Neuronal stem cell (in vitro differentiated cells): Measurements from ENCODE around the gene DELE1.

Source experiments
- DNase-seq: peaks from one replicate; pipeline ENCODE4 v3.0.0-alpha.2; 2013; ENCODE audit warnings: low spot score
- H2AFZ ChIP-seq: one replicate; pipeline ENCODE4 v1.6.1; 2013; ENCODE audit warnings: mild to moderate bottlenecking, low read length, inconsistent platforms
- H2AK5ac ChIP-seq: 2 replicates; pipeline ENCODE4 v1.6.1; 2013; ENCODE audit warnings: low read depth, mild to moderate bottlenecking, inconsistent platforms, low read length, moderate library complexity, mixed read lengths
- H2BK120ac ChIP-seq: 2 replicates; pipeline ENCODE4 v1.6.1; 2013; ENCODE audit warnings: low read depth, mild to moderate bottlenecking, inconsistent platforms, low read length, moderate library complexity, mixed read lengths
- H2BK12ac ChIP-seq: one replicate; pipeline ENCODE4 v1.6.1; 2013; ENCODE audit warnings: low read length, inconsistent platforms
- H2BK15ac ChIP-seq: 2 replicates; pipeline ENCODE4 v1.6.1; 2013; ENCODE audit warnings: mild to moderate bottlenecking, low read length, inconsistent platforms, mixed read lengths
- H2BK5ac ChIP-seq: one replicate; pipeline ENCODE4 v1.6.1; 2013; ENCODE audit warnings: inconsistent platforms, mild to moderate bottlenecking, low read length, moderate library complexity
- H3K14ac ChIP-seq: one replicate; pipeline ENCODE4 v1.6.1; 2013; ENCODE audit warnings: low read length, inconsistent platforms
- H3K18ac ChIP-seq: 2 replicates; pipeline ENCODE4 v1.6.1; 2013; ENCODE audit warnings: low read length, inconsistent platforms
- H3K23ac ChIP-seq: 2 replicates; pipeline ENCODE4 v1.6.1; 2013; ENCODE audit warnings: low read depth, mild to moderate bottlenecking, mixed read lengths, low read length, inconsistent platforms; ENCODE audit not compliant: poor library complexity
- H3K27ac ChIP-seq: replicated peaks from 3 replicates; pipeline ENCODE4 v1.5.1; 2013; ENCODE audit warnings: low read length, inconsistent platforms
- H3K27me3 ChIP-seq, 3 experiments: 2 replicates each; pipeline ENCODE4 v1.6.1; 2013; ENCODE audit warnings: low read length in 3 of 3, mild to moderate bottlenecking in 2 of 3, inconsistent platforms in 1 of 3, low read depth in 1 of 3, mixed read lengths in 1 of 3, moderate library complexity in 1 of 3; ENCODE audit not compliant: control insufficient read depth in 3 of 3, insufficient read depth in 3 of 3
- H3K36me3 ChIP-seq, 2 donors: replicated peaks in 1 of 2; 2 replicates each; pipeline ENCODE4 v1.6.1; 2013; ENCODE audit warnings: low read length in 2 of 2; ENCODE audit not compliant: control insufficient read depth in 2 of 2, insufficient read depth in 2 of 2
- H3K4ac ChIP-seq: 2 replicates; pipeline ENCODE4 v1.6.1; 2013; ENCODE audit warnings: inconsistent platforms, mild to moderate bottlenecking, low read length, moderate library complexity
- H3K4me1 ChIP-seq, 2 donors: 1 replicate in 1 of 2; 2 replicates in 1 of 2; pipeline ENCODE4 v1.6.1; 2013; ENCODE audit warnings: low read length in 2 of 2, low read depth in 1 of 2; ENCODE audit not compliant: control insufficient read depth in 2 of 2, insufficient read depth in 1 of 2
- H3K4me2 ChIP-seq: one replicate; pipeline ENCODE4 v1.6.1; 2013; ENCODE audit warnings: mild to moderate bottlenecking, low read length, inconsistent platforms; ENCODE audit not compliant: insufficient read depth, poor library complexity, severe bottlenecking
- H3K4me3 ChIP-seq, 2 donors: 2 replicates each; pipeline ENCODE4 v1.5.1; 2013; ENCODE audit warnings: low read length in 2 of 2, mild to moderate bottlenecking in 2 of 2, inconsistent platforms in 1 of 2, moderate library complexity in 1 of 2
- H3K79me1 ChIP-seq: one replicate; pipeline ENCODE4 v1.6.1; 2013; ENCODE audit warnings: low read depth, mild to moderate bottlenecking, inconsistent platforms, low read length, moderate library complexity
- H3K9ac ChIP-seq: one replicate; pipeline ENCODE4 v1.6.1; 2013; ENCODE audit warnings: mild to moderate bottlenecking, low read depth, low read length, inconsistent platforms; ENCODE audit not compliant: poor library complexity
- H3K9me3 ChIP-seq, 2 donors: replicated peaks in 1 of 2; 2 replicates each; pipeline versions ENCODE3 to v1.6.1; 2013; ENCODE audit warnings: low read length in 2 of 2, mild to moderate bottlenecking in 2 of 2, inconsistent platforms in 1 of 2, low read depth in 1 of 2, mixed read lengths in 1 of 2, moderate library complexity in 1 of 2; ENCODE audit not compliant: control insufficient read depth in 2 of 2, insufficient read depth in 1 of 2
- H4K8ac ChIP-seq: one replicate; pipeline ENCODE4 v1.6.1; 2013; ENCODE audit warnings: low read depth, mild to moderate bottlenecking, inconsistent platforms, low read length, moderate library complexity
- H4K91ac ChIP-seq: one replicate; pipeline ENCODE4 v1.6.1; 2013; ENCODE audit warnings: low read length, low read depth, mild to moderate bottlenecking, inconsistent platforms; ENCODE audit not compliant: poor library complexity
- WGBS, 2 donors: extraction: QIAGEN DNeasy Blood & Tissue Kit; methylation state at CpG; one replicate each; pipeline ENCODE4 v1.1.7; 2013; ENCODE audit warnings: missing lambda C conversion rate in 2 of 2, mixed read lengths in 1 of 2; ENCODE audit not compliant: insufficient read length in 2 of 2, insufficient replicate concordance in 1 of 2; ENCODE audit errors: extremely low coverage in 2 of 2; 5-methylcytosine and 5-hydroxymethylcytosine counted together

DELE1 gene

GRCh38 chr5:141941307-141941706, 17.6 kb downstream of the DELE1 start:
- H2BK15ac ChIP-seq = no peak overlapping the region
- H2AFZ ChIP-seq = no peak overlapping the region
- H2BK120ac ChIP-seq = no peak overlapping the region
- H3K18ac ChIP-seq = no peak overlapping the region
- DNase-seq = no peak
- no peak overlapping the region for H3K23ac ChIP-seq
- H3K27ac ChIP-seq = no peak overlapping the region
- no peaks in the 10 kb centered on the region for H3K79me1 ChIP-seq
- no peak overlapping the region for H4K8ac ChIP-seq
- H2BK12ac ChIP-seq = no peak overlapping the region
- H3K4me3 ChIP-seq = no peak overlapping the region
- no peak overlapping the region for H3K14ac ChIP-seq
- H3K4ac ChIP-seq = no peak overlapping the region
- no CpG with 5 or more reads among the region's 6 CpGs for WGBS, 2 donors
- H3K9me3 ChIP-seq = no peaks in the 10 kb centered on the region
- peaks cover 5 to 7% of the 10 kb centered on the region in 2 donors for H3K4me1 ChIP-seq
- H3K27me3 ChIP-seq = no peaks in the 10 kb centered on the region
- no peak overlapping the region for H2BK5ac ChIP-seq
- no peak overlapping the region for H3K9ac ChIP-seq
- no peak overlapping the region for H3K4me2 ChIP-seq
- H4K91ac ChIP-seq = no peak overlapping the region
- no peak overlapping the region for H2AK5ac ChIP-seq
- peaks cover 21 to 49% of the 10 kb centered on the region in 2 donors for H3K36me3 ChIP-seq

- no CpG with 5 or more reads among the region's 6 CpGs for WGBS, 2 donors
- H3K27me3 ChIP-seq = no peaks in the 10 kb centered on the region
- peaks cover 19 to 45% of the 10 kb centered on the region in 2 donors for H3K36me3 ChIP-seq
- no peak overlapping the region for H3K14ac ChIP-seq
- H3K4me2 ChIP-seq = no peak overlapping the region
- H2BK12ac ChIP-seq = no peak overlapping the region
- H2BK15ac ChIP-seq = no peak overlapping the region
- H3K79me1 ChIP-seq = no peaks in the 10 kb centered on the region
- no peak overlapping the region for H3K27ac ChIP-seq
- H2AFZ ChIP-seq = no peak overlapping the region
- peaks cover 5 to 7% of the 10 kb centered on the region in 2 donors for H3K4me1 ChIP-seq
- no peak for DNase-seq
- no peak overlapping the region for H3K23ac ChIP-seq
- no peak overlapping the region for H2BK120ac ChIP-seq
- no peak overlapping the region for H4K8ac ChIP-seq
- H2BK5ac ChIP-seq = no peak overlapping the region
- no peak overlapping the region for H3K4me3 ChIP-seq
- no peak overlapping the region for H3K9ac ChIP-seq
- no peak overlapping the region for H3K18ac ChIP-seq
- H3K4ac ChIP-seq = no peak overlapping the region
- no peak overlapping the region for H4K91ac ChIP-seq
- H2AK5ac ChIP-seq = no peak overlapping the region
- no peaks in the 10 kb centered on the region for H3K9me3 ChIP-seq
Measured at GRCh38 chr5:141941779-141942178, 18.1 kb downstream of the DELE1 start.

GRCh38 chr5:141942185-141942857, 18.6 kb downstream of the DELE1 start:
- Histone ChIP-seq H2BK120ac (no peak overlapping the region), H3K4me2 (no peak overlapping the region), H2AFZ (no peak overlapping the region), H2BK12ac (no peak overlapping the region), H2AK5ac (no peak overlapping the region), H3K9me3 (no peaks in the 10 kb centered on the region), H3K9ac (no peak overlapping the region), H3K23ac (no peak overlapping the region), H2BK5ac (no peak overlapping the region), H4K91ac (no peak overlapping the region), H3K27ac (no peak overlapping the region), H3K4ac (no peak overlapping the region), H3K27me3 (no peaks in the 10 kb centered on the region), H3K4me1 (peaks cover 5 to 7% of the 10 kb centered on the region in 2 donors), H4K8ac (no peak overlapping the region), H3K18ac (no peak overlapping the region), H3K36me3 (peaks cover 15 to 39% of the 10 kb centered on the region in 2 donors), H3K14ac (no peak overlapping the region), H3K79me1 (no peaks in the 10 kb centered on the region), H3K4me3 (no peak overlapping the region), H2BK15ac (no peak overlapping the region)
- DNase-seq = no peak
- WGBS, 2 donors = no CpG with 5 or more reads among the region's 9 CpGs

GRCh38 chr5:141944076-141944475, 20.4 kb downstream of the DELE1 start:
- Histone ChIP-seq H2AFZ (no peak overlapping the region), H3K4me1 (peaks cover 7% of the 10 kb centered on the region in 2 donors), H2BK5ac (no peak overlapping the region), H3K4me3 (no peak overlapping the region), H3K9ac (no peak overlapping the region), H3K36me3 (peaks cover 6 to 24% of the 10 kb centered on the region in 2 donors), H3K4me2 (no peak overlapping the region), H3K18ac (no peak overlapping the region), H2BK12ac (no peak overlapping the region), H2BK120ac (no peak overlapping the region), H3K79me1 (no peaks in the 10 kb centered on the region), H3K27ac (no peak overlapping the region), H2BK15ac (no peak overlapping the region), H3K9me3 (no peaks in the 10 kb centered on the region), H3K4ac (no peak overlapping the region), H2AK5ac (no peak overlapping the region), H3K27me3 (no peaks in the 10 kb centered on the region), H3K23ac (no peak overlapping the region), H4K91ac (no peak overlapping the region), H3K14ac (no peak overlapping the region), H4K8ac (no peak overlapping the region)
- no CpG with 5 or more reads among the region's 9 CpGs for WGBS, 2 donors
- no peak for DNase-seq
